Urothelium cell line (cell line): Measurements from ENCODE around the gene GLIS2.
A peak's percentile ranks its signal among the peaks of the same experiment; 100 is the strongest.

Experiments used
- DNase-seq: peaks from one replicate; pipeline ENCODE4 v3.0.0; 2011; ENCODE audit warnings: low spot score, mixed read lengths
- FAIRE-seq: peaks from 2 replicates; lab custom pipeline; 2011; peaks lifted over from hg19 to GRCh38; lab: Jason Lieb, UNC

The GLIS2 gene

GRCh38 chr16:4367393-4367856 is 51.6 kb downstream of the GLIS2 start:
- FAIRE-seq = peak; percentile 65
- no peak for DNase-seq

- FAIRE-seq (peak; percentile 66), DNase-seq (no peak)
Observed at GRCh38 chr16:4369007-4369733, 53.3 kb downstream of the GLIS2 start.

- DNase-seq (no peak), FAIRE-seq (no peak)
Observed at GRCh38 chr16:4370151-4370550, 54.3 kb downstream of the GLIS2 start.

GRCh38 chr16:4370570-4371356 is 54.9 kb downstream of the GLIS2 start:
- FAIRE-seq = no peak
- no peak for DNase-seq

- FAIRE-seq (peak; percentile 42), DNase-seq (peak; percentile 96)
Observed at GRCh38 chr16:4371357-4372000, 55.6 kb downstream of the GLIS2 start, which contains the start of gene VASN. Gene VASN, plus strand, starts transcription at chr16:4371848. Its CDS starts 9,030 bp downstream, at chr16:4380878.

- no peak for FAIRE-seq
Observed at GRCh38 chr16:4372001-4372577, 56.2 kb downstream of the GLIS2 start.

GRCh38 chr16:4372578-4373355 is 56.9 kb downstream of the GLIS2 start:
- DNase-seq (peak; percentile 52), FAIRE-seq (no peak)

More at GRCh38 chr16:4372001-4372577, 56.2 kb downstream of the GLIS2 start:
- DNase-seq = peak; percentile 43

GRCh38 chr16:4373356-4373908 is 57.6 kb downstream of the GLIS2 start:
- FAIRE-seq (no peak), DNase-seq (peak; percentile 45)

- DNase-seq (peak; percentile 74), FAIRE-seq (peak; percentile 98)
Observed at GRCh38 chr16:4373909-4374742, 58.3 kb downstream of the GLIS2 start.

- no peak for FAIRE-seq
- DNase-seq = no peak
Observed at GRCh38 chr16:4375717-4376116, 59.9 kb downstream of the GLIS2 start.

- DNase-seq (no peak), FAIRE-seq (no peak)
Observed at GRCh38 chr16:4376126-4376892, 60.4 kb downstream of the GLIS2 start.

GRCh38 chr16:4376893-4377572 is 61.2 kb downstream of the GLIS2 start:
- FAIRE-seq (no peak), DNase-seq (no peak)

- DNase-seq (no peak), FAIRE-seq (no peak)
Observed at GRCh38 chr16:4377573-4378154, 61.8 kb downstream of the GLIS2 start.

GRCh38 chr16:4378161-4378666 is 62.3 kb downstream of the GLIS2 start:
- DNase-seq (no peak), FAIRE-seq (no peak)

- DNase-seq (no peak), FAIRE-seq (no peak)
Observed at GRCh38 chr16:4378999-4379690, 63.3 kb downstream of the GLIS2 start.
